B cell (primary cell): Measurements from ENCODE around the gene ZCCHC7.

Experiments
- CTCF ChIP-seq: fragments of 200-600 bp; IDR thresholded peaks from one replicate; pipeline ENCODE4 v1.8.0; 2022; ENCODE audit warnings: antibody characterized with exemption, mild to moderate bottlenecking
- EZH2 ChIP-seq: IDR thresholded peaks from 2 replicates; pipeline ENCODE4 v1.6.1; 2012; ENCODE audit warnings: borderline replicate concordance, low read depth, mild to moderate bottlenecking, moderate library complexity, low read length; ENCODE audit not compliant: insufficient read depth, poor library complexity, severe bottlenecking

- TF ChIP-seq CTCF (no peak), EZH2 (no peak)
These were observed 101.2 kb downstream of the ZCCHC7 start for GRCh38 chr9:37221489-37222106.
